ENCODE results near the gene RBM7. TPM values are rescaled to one million over a fixed set of nuclear protein-coding genes. Genes with fewer than 3 reads are reported as not detected.

Gene RBM7
- total and polyA plus RNA-seq, 12 donors, result 3.9 to 29.3 (median 20.0) TPM

DNA sequence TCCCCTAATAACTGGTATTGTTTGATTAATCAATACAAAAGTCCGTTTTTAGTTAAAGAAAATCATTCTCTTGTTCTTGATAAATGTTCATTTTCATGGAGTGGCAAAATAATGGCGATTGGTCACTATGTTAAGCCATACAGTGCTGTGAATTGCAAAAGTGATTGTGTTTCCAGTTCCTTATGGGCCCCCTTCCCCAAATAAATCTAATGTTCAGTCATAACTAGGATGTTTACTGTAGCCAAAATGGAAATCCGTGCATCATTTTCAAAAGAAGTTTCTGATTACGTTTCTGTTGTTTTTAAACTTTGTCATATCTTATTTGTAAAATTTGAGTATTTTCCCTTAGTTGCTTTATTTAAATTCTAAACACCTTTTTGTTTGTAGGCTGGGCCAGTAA is 845 bp downstream of the RBM7 start:
- DNase-seq (no peak), ATAC-seq (no peak)
- no peaks in the 10 kb centered on the region for H3K9me3 ChIP-seq
- TF ChIP-seq, protein P1, sequence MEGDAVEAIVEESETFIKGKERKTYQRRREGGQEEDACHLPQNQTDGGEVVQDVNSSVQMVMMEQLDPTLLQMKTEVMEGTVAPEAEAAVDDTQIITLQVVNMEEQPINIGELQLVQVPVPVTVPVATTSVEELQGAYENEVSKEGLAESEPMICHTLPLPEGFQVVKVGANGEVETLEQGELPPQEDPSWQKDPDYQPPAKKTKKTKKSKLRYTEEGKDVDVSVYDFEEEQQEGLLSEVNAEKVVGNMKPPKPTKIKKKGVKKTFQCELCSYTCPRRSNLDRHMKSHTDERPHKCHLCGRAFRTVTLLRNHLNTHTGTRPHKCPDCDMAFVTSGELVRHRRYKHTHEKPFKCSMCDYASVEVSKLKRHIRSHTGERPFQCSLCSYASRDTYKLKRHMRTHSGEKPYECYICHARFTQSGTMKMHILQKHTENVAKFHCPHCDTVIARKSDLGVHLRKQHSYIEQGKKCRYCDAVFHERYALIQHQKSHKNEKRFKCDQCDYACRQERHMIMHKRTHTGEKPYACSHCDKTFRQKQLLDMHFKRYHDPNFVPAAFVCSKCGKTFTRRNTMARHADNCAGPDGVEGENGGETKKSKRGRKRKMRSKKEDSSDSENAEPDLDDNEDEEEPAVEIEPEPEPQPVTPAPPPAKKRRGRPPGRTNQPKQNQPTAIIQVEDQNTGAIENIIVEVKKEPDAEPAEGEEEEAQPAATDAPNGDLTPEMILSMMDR (IDR thresholded peaks at IDR 0.05), result no peak
- H3K27me3 ChIP-seq, result no peaks in the 10 kb centered on the region
- WGBS, 2 donors, result 2% methylated on average over 4 of the region's 4 CpGs
- H3K27ac ChIP-seq, result peak overlapping the region in 9 of 10 donors; percentile 93 to 100 (median 99)
- peak overlapping the region; percentile 66 to 89 (median 76) for H3K4me3 ChIP-seq
- H3K36me3 ChIP-seq, result peaks cover 0 to 39% (median 0%) of the 10 kb centered on the region in 9 donors
- peaks cover 0 to 75% (median 63%) of the 10 kb centered on the region in 9 donors for H3K4me1 ChIP-seq
- intact Hi-C loops (cut with DNase I), result loop anchor here in 8 of 10 donors (5.0 to 10.0 kb wide), 7 partner anchors 36 to 119 kb away; partner anchors contain the start of genes REXO2 (in 4 of the 8) and NNMT (in 1 of the 8)

DNA sequence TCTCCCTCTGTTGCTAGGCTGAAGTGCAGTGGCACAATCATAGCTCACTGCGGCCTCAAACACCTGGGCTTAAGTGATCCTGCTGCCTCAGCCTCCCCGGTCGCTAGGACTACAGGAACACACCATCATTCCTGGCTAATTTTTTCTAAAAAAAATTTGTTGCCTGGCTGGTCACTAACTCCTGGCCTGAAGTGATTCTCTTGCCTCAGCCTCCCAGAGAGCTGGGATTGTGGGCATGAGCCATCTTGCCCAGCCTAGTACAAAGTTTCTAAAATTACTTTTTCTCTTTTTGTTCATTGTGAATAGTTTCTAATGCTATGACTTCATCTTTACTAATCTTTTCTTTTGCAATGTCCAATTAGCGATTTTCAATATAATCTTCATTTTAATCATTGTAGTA is 12.5 kb downstream of the RBM7 start:
- peaks cover 0 to 12% (median 8%) of the 10 kb centered on the region in 9 donors for H3K4me1 ChIP-seq
- H3K27ac ChIP-seq, result no peak overlapping the region
- ATAC-seq (no peak), DNase-seq (no peak)
- H3K9me3 ChIP-seq, result no peaks in the 10 kb centered on the region
- TF ChIP-seq, protein P1 (IDR thresholded peaks at IDR 0.05), result no peak
- H3K4me3 ChIP-seq, result no peak overlapping the region
- H3K36me3 ChIP-seq, result peaks cover 0 to 50% (median 9%) of the 10 kb centered on the region in 9 donors
- no peaks in the 10 kb centered on the region for H3K27me3 ChIP-seq
- WGBS, 2 donors, result 96 to 99% methylated on average over 4 of the region's 4 CpGs
- intact Hi-C loops (cut with DNase I), result no loop called here

DNA sequence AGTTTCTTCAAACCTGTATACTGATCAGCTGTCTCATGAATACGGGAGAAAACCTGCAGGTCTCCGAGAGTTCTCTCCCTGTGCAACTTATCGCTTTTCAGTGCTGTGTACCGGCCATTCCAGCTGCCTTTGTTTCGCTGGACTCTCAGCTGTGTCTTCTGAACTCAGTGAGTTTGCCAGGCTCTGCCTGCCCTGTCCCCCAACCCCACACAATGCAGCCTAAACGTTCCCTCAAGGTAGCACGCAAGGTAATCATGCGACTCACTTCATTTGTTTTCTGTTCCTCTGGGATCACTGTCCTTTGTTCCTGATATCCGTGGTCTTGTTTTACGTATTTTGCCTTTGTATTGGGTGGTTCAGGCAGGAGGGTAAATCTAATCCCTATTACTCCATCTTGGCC is 13.5 kb downstream of the RBM7 start:
- peaks cover 0 to 12% (median 8%) of the 10 kb centered on the region in 9 donors for H3K4me1 ChIP-seq
- H3K27me3 ChIP-seq, result no peaks in the 10 kb centered on the region
- TF ChIP-seq, protein P1 (IDR thresholded peaks at IDR 0.05), result no peak
- no peak overlapping the region for H3K27ac ChIP-seq
- no peak for DNase-seq
- H3K36me3 ChIP-seq, result peaks cover 0 to 39% (median 9%) of the 10 kb centered on the region in 9 donors
- ATAC-seq, result no peak
- 91 to 92% methylated on average over 10 of the region's 10 CpGs for WGBS, 2 donors
- no peak overlapping the region for H3K4me3 ChIP-seq
- no peaks in the 10 kb centered on the region for H3K9me3 ChIP-seq
- intact Hi-C loops (cut with DNase I), result no loop called here

DNA sequence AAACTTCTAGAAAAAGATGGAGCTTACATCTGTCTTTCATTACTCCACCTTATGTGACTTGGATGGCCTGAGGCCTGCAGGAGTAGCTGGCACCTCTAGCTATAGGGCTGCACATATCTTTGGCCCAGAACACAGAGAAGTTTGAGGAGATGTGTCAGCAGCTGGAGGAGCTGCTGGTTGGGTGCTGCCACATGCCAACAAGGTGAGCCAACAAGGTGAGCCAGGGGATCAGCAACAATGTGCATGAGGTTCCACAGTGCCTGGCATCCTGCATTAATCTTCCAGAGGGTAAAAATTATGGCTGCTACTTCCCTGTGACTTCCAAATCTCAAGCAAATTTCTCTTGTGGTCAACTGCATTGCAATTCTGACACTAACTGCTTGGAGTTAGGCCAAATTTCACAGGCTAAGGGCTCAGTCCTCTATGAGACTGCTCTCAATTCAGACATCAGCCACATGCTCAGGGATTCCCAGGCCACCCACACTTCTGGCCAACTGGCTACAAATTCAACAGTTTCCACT is 16.0 kb downstream of the RBM7 start:
- Histone ChIP-seq H3K4me1 (peaks cover 0 to 12% (median 0%) of the 10 kb centered on the region in 9 donors), H3K27me3 (no peaks in the 10 kb centered on the region), H3K27ac (no peak overlapping the region), H3K9me3 (no peaks in the 10 kb centered on the region), H3K4me3 (no peak overlapping the region), H3K36me3 (peaks cover 0 to 14% (median 0%) of the 10 kb centered on the region in 9 donors)
- TF ChIP-seq, protein P1 (IDR thresholded peaks at IDR 0.05), result no peak
- ATAC-seq (peak in 2 of 8 donors; percentile 57 to 74), DNase-seq (peak in 1 of 2 donors; percentile 12)
- intact Hi-C loops (cut with DNase I), result no loop called here

Data from heart right ventricle (tissue), 16 donors.